GM19397 (cell line): ENCODE measurements around the gene FBN1.

Experiments
- ATAC-seq: cut with Tn5 transposase; IDR thresholded peaks from one replicate; pipeline ENCODE4 v1.9.1; 2021; ENCODE audit warnings: mild to moderate bottlenecking, moderate library complexity; ENCODE audit not compliant: unreplicated experiment

The FBN1 gene

DNA sequence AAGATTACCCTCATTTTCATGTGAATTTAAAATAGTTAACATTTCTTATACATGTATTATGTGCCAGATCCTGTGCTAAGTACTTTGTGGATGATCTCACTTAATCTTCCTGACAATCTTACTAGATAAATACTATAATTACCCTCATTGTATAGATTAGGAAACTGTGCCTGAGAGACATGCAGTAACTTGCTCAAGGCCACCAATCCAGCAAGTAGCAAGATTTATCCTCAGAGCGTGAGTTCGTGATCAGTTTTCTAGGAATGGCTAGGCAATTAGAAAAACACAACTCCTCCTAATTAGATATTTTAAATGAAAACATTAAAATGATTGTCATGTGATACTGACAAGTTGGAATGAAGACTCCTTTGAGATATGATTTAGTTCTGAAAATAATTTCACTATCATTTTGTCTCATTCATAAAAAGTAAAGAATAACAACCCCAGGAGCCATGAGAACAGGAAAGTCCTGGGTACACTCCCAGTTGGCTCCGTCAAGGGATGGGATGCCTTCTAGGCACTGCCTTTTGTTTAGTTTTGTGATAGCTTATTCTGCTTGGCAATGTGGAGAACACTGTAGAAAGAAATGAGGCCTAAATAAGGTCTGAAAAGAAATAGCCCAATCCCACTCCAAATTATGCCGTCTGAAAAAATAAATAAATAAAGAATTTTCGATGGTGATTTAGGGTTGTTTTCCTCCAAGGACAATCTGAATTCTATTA is 61.3 kb downstream of the FBN1 start:
- no peak for ATAC-seq

DNA sequence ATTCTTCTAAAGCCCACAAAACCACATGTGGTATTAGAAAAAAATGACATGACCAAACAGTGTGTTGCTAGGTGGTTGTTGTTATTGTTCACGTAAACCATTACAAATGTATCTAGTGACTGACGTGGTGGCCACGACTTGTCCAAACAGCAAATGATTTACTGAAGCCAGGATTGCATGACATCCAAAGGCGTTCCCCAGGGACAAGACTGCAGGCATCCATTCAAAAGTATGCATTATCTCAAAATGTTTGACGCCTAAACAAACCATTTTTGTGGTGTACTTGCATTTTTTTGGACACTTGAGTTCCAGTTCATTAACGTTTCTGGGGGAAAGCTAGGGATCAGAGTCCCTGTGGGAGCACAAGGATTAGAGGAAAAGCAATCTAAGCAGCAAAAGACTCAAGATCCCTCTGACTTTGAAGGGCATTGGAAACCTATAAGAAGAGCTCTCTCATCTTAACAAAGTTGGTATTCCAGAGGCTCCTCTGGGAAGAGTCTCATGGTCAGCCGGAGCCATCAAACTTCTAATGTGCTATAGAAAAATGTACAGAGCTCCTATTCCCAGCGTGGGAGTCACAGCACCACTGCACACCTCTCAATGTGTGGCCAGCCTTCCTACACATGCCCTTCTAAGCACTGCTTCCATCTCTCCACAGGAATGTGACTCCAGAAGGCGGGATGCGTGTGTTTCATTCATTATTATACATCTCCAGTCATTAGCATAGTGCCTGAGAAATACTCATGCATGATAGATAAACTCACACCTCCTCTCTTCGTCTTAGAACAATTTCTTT is 62.9 kb downstream of the FBN1 start:
- no peak for ATAC-seq

- no peak for ATAC-seq
Observed at GRCh38 chr15:48581219-48581618, 64.3 kb downstream of the FBN1 start.

- ATAC-seq: no peak
Observed at GRCh38 chr15:48580736-48581135, 64.8 kb downstream of the FBN1 start.

GRCh38 chr15:48579945-48580671 is 65.4 kb downstream of the FBN1 start:
- ATAC-seq: no peak

- no peak for ATAC-seq
Observed at GRCh38 chr15:48578965-48579364, 66.5 kb downstream of the FBN1 start.

- ATAC-seq: no peak
Observed at GRCh38 chr15:48577469-48577868, 68.0 kb downstream of the FBN1 start.

- no peak for ATAC-seq
Observed at GRCh38 chr15:48574187-48574586, 71.3 kb downstream of the FBN1 start.

DNA sequence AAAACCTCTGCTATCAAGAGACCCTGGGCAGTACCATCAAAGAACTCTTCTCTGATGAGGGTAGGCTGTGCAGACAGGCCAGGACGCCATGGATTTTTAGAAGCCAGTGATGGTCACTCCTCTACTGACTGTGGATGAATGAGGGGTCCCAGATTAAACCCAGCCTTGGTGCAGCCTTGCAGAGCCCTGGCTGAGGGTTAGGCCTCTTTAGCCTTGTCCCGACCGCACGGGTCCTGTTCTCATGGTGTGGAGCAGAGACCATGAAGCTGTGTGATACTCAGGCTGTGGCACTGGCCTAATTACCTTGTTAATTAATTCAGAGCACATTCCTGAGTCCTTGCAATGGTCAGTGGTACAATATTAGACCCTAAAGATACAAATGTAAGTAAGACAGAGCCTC is 71.7 kb downstream of the FBN1 start:
- ATAC-seq: no peak

- no peak for ATAC-seq
Observed at GRCh38 chr15:48572823-48573222, 72.7 kb downstream of the FBN1 start.

- ATAC-seq: no peak
Observed at GRCh38 chr15:48571510-48571909, 74.0 kb downstream of the FBN1 start.

DNA sequence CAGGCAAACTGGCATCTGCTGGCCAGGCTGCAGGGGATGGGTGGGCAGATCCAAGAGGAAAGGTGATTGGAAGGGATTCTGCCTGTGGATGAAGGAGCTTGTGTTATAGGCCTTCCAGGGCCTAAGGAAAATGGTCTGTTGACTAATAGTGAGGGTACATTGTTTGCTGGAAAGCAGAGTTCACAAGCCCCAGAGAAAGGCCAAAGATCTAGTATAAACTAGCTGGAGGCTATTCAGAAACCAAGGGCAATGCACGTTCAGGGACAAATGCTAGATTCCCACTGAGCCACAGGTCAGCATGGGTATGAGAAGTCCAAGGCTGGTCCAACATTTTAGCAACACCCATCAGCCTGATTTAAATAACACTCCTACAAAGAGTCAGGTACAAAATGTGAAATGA is 74.7 kb downstream of the FBN1 start:
- no peak for ATAC-seq

GRCh38 chr15:48569591-48570302 is 75.8 kb downstream of the FBN1 start:
- no peak for ATAC-seq

GRCh38 chr15:48566668-48567067 is 78.8 kb downstream of the FBN1 start:
- no peak for ATAC-seq

GRCh38 chr15:48565560-48566482 is 79.7 kb downstream of the FBN1 start:
- no peak for ATAC-seq

DNA sequence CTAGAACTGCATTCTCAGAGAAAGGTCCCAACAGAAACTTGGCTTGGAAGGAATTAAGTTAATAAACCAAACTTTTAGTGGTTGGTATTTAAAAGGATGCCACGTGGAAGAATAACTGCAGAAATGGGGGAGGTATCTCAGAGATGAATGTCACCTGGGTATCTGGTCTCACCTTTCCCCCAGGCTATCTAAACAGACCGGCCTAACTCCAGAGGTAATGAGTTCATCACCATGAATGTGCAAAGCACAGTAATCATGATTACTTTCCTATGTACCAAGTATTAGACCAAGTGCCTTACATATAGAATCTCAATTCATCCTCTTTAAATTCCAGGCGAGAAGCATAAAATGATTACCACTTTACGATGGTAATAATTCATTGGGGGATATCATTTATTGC is 80.8 kb downstream of the FBN1 start:
- ATAC-seq: no peak

DNA sequence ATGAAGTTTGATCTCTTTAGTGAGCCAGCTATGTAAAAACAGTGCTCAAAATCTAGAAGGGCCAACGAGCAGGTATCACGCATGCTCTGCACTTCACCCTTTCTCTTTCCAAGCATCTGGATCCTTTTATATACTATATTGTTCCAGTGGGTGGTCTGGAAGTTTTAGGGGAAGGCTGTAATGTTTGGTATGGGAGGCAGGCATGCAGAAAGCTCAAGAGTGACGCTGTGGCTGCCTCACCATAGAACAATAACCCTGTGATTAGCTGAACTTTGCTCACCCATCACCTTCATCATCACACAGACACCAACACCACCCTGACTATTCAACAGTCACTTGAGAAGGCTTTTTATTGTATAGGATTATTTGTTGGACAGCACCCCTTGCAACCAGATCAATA is 81.6 kb downstream of the FBN1 start:
- ATAC-seq: no peak

GRCh38 chr15:48560321-48561051 is 85.0 kb downstream of the FBN1 start:
- ATAC-seq: no peak

GRCh38 chr15:48559285-48559684 is 86.2 kb downstream of the FBN1 start:
- no peak for ATAC-seq
